GM12872 (cell line): ENCODE data around the gene ANO4.

Experiments
- TF ChIP-seq, protein P1 (sequence below): IDR thresholded peaks from 3 replicates; pipeline ENCODE4 v1.5.1; 2011; ENCODE audit warnings: low read depth, mild to moderate bottlenecking, low read length, moderate library complexity; ENCODE audit not compliant: insufficient read depth

The ANO4 gene

GRCh38 chr12:100795800-100796179 lies 1.2 kb downstream of the ANO4 start:
- TF ChIP-seq, protein P1, sequence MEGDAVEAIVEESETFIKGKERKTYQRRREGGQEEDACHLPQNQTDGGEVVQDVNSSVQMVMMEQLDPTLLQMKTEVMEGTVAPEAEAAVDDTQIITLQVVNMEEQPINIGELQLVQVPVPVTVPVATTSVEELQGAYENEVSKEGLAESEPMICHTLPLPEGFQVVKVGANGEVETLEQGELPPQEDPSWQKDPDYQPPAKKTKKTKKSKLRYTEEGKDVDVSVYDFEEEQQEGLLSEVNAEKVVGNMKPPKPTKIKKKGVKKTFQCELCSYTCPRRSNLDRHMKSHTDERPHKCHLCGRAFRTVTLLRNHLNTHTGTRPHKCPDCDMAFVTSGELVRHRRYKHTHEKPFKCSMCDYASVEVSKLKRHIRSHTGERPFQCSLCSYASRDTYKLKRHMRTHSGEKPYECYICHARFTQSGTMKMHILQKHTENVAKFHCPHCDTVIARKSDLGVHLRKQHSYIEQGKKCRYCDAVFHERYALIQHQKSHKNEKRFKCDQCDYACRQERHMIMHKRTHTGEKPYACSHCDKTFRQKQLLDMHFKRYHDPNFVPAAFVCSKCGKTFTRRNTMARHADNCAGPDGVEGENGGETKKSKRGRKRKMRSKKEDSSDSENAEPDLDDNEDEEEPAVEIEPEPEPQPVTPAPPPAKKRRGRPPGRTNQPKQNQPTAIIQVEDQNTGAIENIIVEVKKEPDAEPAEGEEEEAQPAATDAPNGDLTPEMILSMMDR, result no peak

GRCh38 chr12:100796621-100797020 lies 2.0 kb downstream of the ANO4 start:
- TF ChIP-seq, protein P1, result no peak

GRCh38 chr12:100797246-100797645 lies 2.7 kb downstream of the ANO4 start:
- TF ChIP-seq, protein P1, result no peak

DNA sequence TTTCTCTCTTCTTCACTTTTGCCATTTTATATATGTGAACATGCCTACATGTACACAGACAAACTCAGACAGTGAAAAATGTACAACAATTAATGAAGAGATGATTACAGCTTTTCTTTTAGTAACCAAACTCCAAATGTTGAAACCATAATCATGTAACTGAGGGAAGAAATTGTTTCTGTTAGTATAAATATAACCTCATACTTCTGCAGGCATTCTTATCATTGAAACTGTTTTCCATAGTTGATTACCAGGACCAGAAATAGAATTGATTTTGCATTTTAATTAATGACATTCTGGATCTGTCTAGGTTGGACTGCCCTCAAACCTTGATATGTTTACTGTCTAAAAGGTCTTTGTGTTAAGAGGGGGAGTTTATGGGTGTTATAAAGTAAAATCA lies 3.2 kb downstream of the ANO4 start:
- TF ChIP-seq, protein P1, result no peak

- TF ChIP-seq, protein P1, result no peak
Observed at GRCh38 chr12:100798286-100799160, 3.9 kb downstream of the ANO4 start.

- TF ChIP-seq, protein P1, result no peak
Observed at GRCh38 chr12:100799770-100800169, 5.2 kb downstream of the ANO4 start.

- TF ChIP-seq, protein P1, result no peak
Observed at GRCh38 chr12:100800723-100801122, 6.1 kb downstream of the ANO4 start.
